Ishikawa (cell line): ENCODE results near the gene PPM1B.

Experiments
- CEBPB ChIP-seq: IDR thresholded peaks from 2 replicates; pipeline ENCODE4 v1.6.1; 2012
- CREB1 ChIP-seq: IDR thresholded peaks from 2 replicates; pipeline ENCODE4 v1.6.1; 2012; ENCODE audit warnings: low read depth
- EP300 ChIP-seq: IDR thresholded peaks from 2 replicates; pipeline ENCODE4 v1.6.1; 2012; ENCODE audit warnings: borderline replicate concordance
- FOXM1 ChIP-seq: IDR thresholded peaks from 2 replicates; pipeline ENCODE4 v1.6.1; 2012; ENCODE audit warnings: low read depth, borderline replicate concordance
- MAX ChIP-seq: IDR thresholded peaks from 2 replicates; pipeline ENCODE4 v1.6.1; 2012
- NFIC ChIP-seq: IDR thresholded peaks from 2 replicates; pipeline ENCODE4 v1.6.1; 2012
- RAD21 ChIP-seq: IDR thresholded peaks from 2 replicates; pipeline ENCODE4 v1.6.1; 2012; ENCODE audit warnings: low read depth
- REST ChIP-seq: IDR thresholded peaks from 2 replicates; pipeline ENCODE4 v1.6.1; 2012; ENCODE audit warnings: low read depth, mild to moderate bottlenecking
- TAF1 ChIP-seq: IDR thresholded peaks from 2 replicates; pipeline ENCODE4 v1.6.1; 2012; ENCODE audit warnings: low read depth, mild to moderate bottlenecking
- TCF12 ChIP-seq: IDR thresholded peaks from 2 replicates; pipeline ENCODE4 v1.6.1; 2012; ENCODE audit warnings: low read depth
- TEAD4 ChIP-seq: IDR thresholded peaks from 2 replicates; pipeline ENCODE4 v1.6.1; 2012
- USF1 ChIP-seq: IDR thresholded peaks from 2 replicates; pipeline ENCODE4 v1.6.1; 2012
- YY1 ChIP-seq: IDR thresholded peaks from 2 replicates; pipeline ENCODE4 v1.6.1; 2012; ENCODE audit warnings: low read depth

- TF ChIP-seq MAX (no peak), FOXM1 (no peak), CREB1 (no peak), REST (no peak), USF1 (no peak), CEBPB (no peak), RAD21 (no peak), YY1 (no peak), TCF12 (no peak), NFIC (no peak), EP300 (no peak), TEAD4 (no peak), TAF1 (no peak)
These were observed 44.2 kb upstream of the PPM1B start for GRCh38 chr2:44124500-44124899.
